BLaER1 (cell line): Measurements from ENCODE around the gene ACACA.
A peak's percentile ranks its signal among the peaks of the same experiment; 100 is the strongest.
"Not testable (repeated sequence)": the region's sequence is repeated elsewhere in the genome, so short reads cannot be mapped to it uniquely, and the experiment has no call there.

Source experiments
- H3K27ac ChIP-seq: shearing (Covaris generic); formaldehyde crosslinking; 2 replicates; pipeline ENCODE4 v1.8.1; 2022
- H3K27me3 ChIP-seq: shearing (Covaris generic); formaldehyde crosslinking; 2 replicates; pipeline ENCODE4 v1.8.1; 2022
- H3K36me3 ChIP-seq: shearing (Covaris generic); formaldehyde crosslinking; 2 replicates; pipeline ENCODE4 v1.8.1; 2022
- H3K4me1 ChIP-seq: shearing (Covaris generic); formaldehyde crosslinking; 2 replicates; pipeline ENCODE4 v1.8.1; 2022
- H3K4me2 ChIP-seq: shearing (Covaris generic); formaldehyde crosslinking; 2 replicates; pipeline ENCODE4 v1.8.1; 2022
- H3K4me3 ChIP-seq: shearing (Covaris generic); formaldehyde crosslinking; 2 replicates; pipeline ENCODE4 v1.8.1; 2022
- H3K9ac ChIP-seq: shearing (Covaris generic); formaldehyde crosslinking; 2 replicates; pipeline ENCODE4 v1.8.1; 2022
- H3K9me3 ChIP-seq: shearing (Covaris generic); formaldehyde crosslinking; 2 replicates; pipeline ENCODE4 v1.8.1; 2022
- H4K20me1 ChIP-seq: shearing (Covaris generic); formaldehyde crosslinking; 2 replicates; pipeline ENCODE4 v1.8.1; 2022
- Cebpa-rat ChIP-seq: shearing (Covaris generic); IDR thresholded peaks from 2 replicates; pipeline ENCODE4 v1.8.1; 2022

The ACACA gene

GRCh38 chr17:37167756-37168155 lies 238.9 kb downstream of the ACACA start:
- Histone ChIP-seq H4K20me1 (no peaks in the 10 kb centered on the region), H3K36me3 (peaks cover 32% of the 10 kb centered on the region), H3K4me2 (no peak overlapping the region), H3K9me3 (no peaks in the 10 kb centered on the region), H3K9ac (no peak overlapping the region), H3K4me1 (no peaks in the 10 kb centered on the region), H3K4me3 (no peak overlapping the region), H3K27me3 (no peaks in the 10 kb centered on the region), H3K27ac (no peak overlapping the region)
- TF ChIP-seq Cebpa-rat, result no peak

GRCh38 chr17:37164057-37164456 lies 242.6 kb downstream of the ACACA start:
- no peak overlapping the region for H3K9ac ChIP-seq
- no peaks in the 10 kb centered on the region for H3K27me3 ChIP-seq
- no peak overlapping the region for H3K4me3 ChIP-seq
- no peak overlapping the region for H3K27ac ChIP-seq
- H3K36me3 ChIP-seq, result peaks cover 67% of the 10 kb centered on the region
- no peak for TF ChIP-seq Cebpa-rat
- H3K4me1 ChIP-seq, result no peaks in the 10 kb centered on the region
- H3K4me2 ChIP-seq, result no peak overlapping the region
- H3K9me3 ChIP-seq, result no peaks in the 10 kb centered on the region
- H4K20me1 ChIP-seq, result no peaks in the 10 kb centered on the region

- Histone ChIP-seq H4K20me1 (no peaks in the 10 kb centered on the region), H3K4me2 (no peak overlapping the region), H3K36me3 (peaks cover 77% of the 10 kb centered on the region), H3K27ac (no peak overlapping the region), H3K27me3 (no peaks in the 10 kb centered on the region), H3K4me3 (no peak overlapping the region), H3K9ac (no peak overlapping the region), H3K4me1 (no peaks in the 10 kb centered on the region), H3K9me3 (no peaks in the 10 kb centered on the region)
- no peak for TF ChIP-seq Cebpa-rat
Measured at GRCh38 chr17:37162800-37163199, 243.8 kb downstream of the ACACA start.

GRCh38 chr17:37160944-37161343 lies 245.7 kb downstream of the ACACA start:
- Histone ChIP-seq H3K9me3 (no peaks in the 10 kb centered on the region), H3K9ac (no peak overlapping the region), H4K20me1 (no peaks in the 10 kb centered on the region), H3K4me2 (no peak overlapping the region), H3K4me1 (no peaks in the 10 kb centered on the region), H3K36me3 (peaks cover 70% of the 10 kb centered on the region), H3K27me3 (no peaks in the 10 kb centered on the region), H3K4me3 (no peak overlapping the region), H3K27ac (no peak overlapping the region)
- no peak for TF ChIP-seq Cebpa-rat

- Histone ChIP-seq H3K4me3 (no peak overlapping the region), H3K4me1 (no peaks in the 10 kb centered on the region), H4K20me1 (no peaks in the 10 kb centered on the region), H3K9ac (no peak overlapping the region), H3K27ac (no peak overlapping the region), H3K27me3 (no peaks in the 10 kb centered on the region), H3K4me2 (no peak overlapping the region), H3K36me3 (peaks cover 72% of the 10 kb centered on the region), H3K9me3 (no peaks in the 10 kb centered on the region)
- no peak for TF ChIP-seq Cebpa-rat
Measured at GRCh38 chr17:37158290-37158689, 248.3 kb downstream of the ACACA start.

- Histone ChIP-seq H3K9me3 (no peaks in the 10 kb centered on the region), H3K9ac (no peak overlapping the region), H3K27ac (no peak overlapping the region), H3K4me2 (no peak overlapping the region), H4K20me1 (no peaks in the 10 kb centered on the region), H3K36me3 (peaks cover 76% of the 10 kb centered on the region), H3K27me3 (no peaks in the 10 kb centered on the region), H3K4me1 (peaks cover 15% of the 10 kb centered on the region), H3K4me3 (no peak overlapping the region)
- TF ChIP-seq Cebpa-rat, result no peak
Measured at GRCh38 chr17:37148156-37148555, 258.5 kb downstream of the ACACA start.

- Histone ChIP-seq H4K20me1 (no peaks in the 10 kb centered on the region), H3K4me2 (peak overlapping the region; percentile 9), H3K4me3 (no peak overlapping the region), H3K9me3 (no peaks in the 10 kb centered on the region), H3K27me3 (no peaks in the 10 kb centered on the region), H3K4me1 (peaks cover 15% of the 10 kb centered on the region), H3K36me3 (peaks cover 73% of the 10 kb centered on the region), H3K9ac (no peak overlapping the region), H3K27ac (no peak overlapping the region)
- no peak for TF ChIP-seq Cebpa-rat
Measured at GRCh38 chr17:37147301-37147812, 259.3 kb downstream of the ACACA start.

- no peaks in the 10 kb centered on the region for H3K9me3 ChIP-seq
- no peaks in the 10 kb centered on the region for H4K20me1 ChIP-seq
- no peaks in the 10 kb centered on the region for H3K27me3 ChIP-seq
- H3K27ac ChIP-seq, result no peak overlapping the region
- no peak for TF ChIP-seq Cebpa-rat
- H3K36me3 ChIP-seq, result peaks cover 73% of the 10 kb centered on the region
- H3K4me1 ChIP-seq, result peaks cover 15% of the 10 kb centered on the region
- H3K9ac ChIP-seq, result no peak overlapping the region
- no peak overlapping the region for H3K4me3 ChIP-seq
- peak overlapping the region; percentile 9; the same call in 1 of the 2 replicates for H3K4me2 ChIP-seq
Measured at GRCh38 chr17:37146086-37147064, 260.3 kb downstream of the ACACA start.

- peaks cover 15% of the 10 kb centered on the region for H3K4me1 ChIP-seq
- no peaks in the 10 kb centered on the region for H3K9me3 ChIP-seq
- H3K36me3 ChIP-seq, result peaks cover 63% of the 10 kb centered on the region
- no peaks in the 10 kb centered on the region for H4K20me1 ChIP-seq
- no peak overlapping the region for H3K4me3 ChIP-seq
- no peaks in the 10 kb centered on the region for H3K27me3 ChIP-seq
- no peak overlapping the region for H3K27ac ChIP-seq
- no peak for TF ChIP-seq Cebpa-rat
- H3K4me2 ChIP-seq, result no peak overlapping the region
- H3K9ac ChIP-seq, result no peak overlapping the region
Measured at GRCh38 chr17:37144075-37144701, 262.4 kb downstream of the ACACA start.

GRCh38 chr17:37143558-37143957 lies 263.1 kb downstream of the ACACA start:
- H3K36me3 ChIP-seq, result peaks cover 63% of the 10 kb centered on the region
- not testable (repeated sequence) for H4K20me1 ChIP-seq, H3K27ac ChIP-seq, H3K9ac ChIP-seq, H3K4me2 ChIP-seq, H3K27me3 ChIP-seq, H3K9me3 ChIP-seq, H3K4me3 ChIP-seq
- peaks cover 15% of the 10 kb centered on the region for H3K4me1 ChIP-seq
